GM18858 (cell line): ENCODE data around the gene ALG12.

Experiments used
- ATAC-seq: cut with Tn5 transposase; IDR thresholded peaks from one replicate; pipeline ENCODE4 v1.9.1; 2021; ENCODE audit not compliant: unreplicated experiment

The ALG12 gene

DNA sequence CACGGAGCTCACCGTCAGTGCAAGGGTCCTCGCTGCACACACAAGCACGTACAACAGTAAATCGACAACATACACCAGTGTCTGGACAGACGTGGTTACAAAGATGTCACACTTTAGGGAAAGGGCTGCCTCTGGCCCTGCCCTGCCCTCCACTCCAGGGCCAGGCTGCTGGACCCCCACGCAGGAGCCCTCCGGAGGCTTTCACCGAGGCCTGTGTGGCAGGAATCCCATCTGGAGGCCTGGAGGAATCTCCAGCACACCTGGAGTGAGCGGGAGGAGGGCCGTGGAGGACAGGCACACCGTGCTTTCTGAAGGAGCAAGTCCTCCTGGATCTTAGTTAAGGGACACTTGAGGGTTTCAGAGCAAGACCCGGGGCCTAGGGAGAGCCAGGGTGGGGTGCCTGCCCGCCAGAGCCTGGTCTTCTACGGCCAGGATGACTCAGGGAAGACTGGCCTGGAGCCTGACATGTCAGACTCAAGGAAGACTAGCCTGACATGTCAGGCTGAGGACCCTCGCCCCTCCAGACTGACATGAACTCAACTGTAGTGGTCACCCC is 40.2 kb upstream of the ALG12 start:
- ATAC-seq = no peak

DNA sequence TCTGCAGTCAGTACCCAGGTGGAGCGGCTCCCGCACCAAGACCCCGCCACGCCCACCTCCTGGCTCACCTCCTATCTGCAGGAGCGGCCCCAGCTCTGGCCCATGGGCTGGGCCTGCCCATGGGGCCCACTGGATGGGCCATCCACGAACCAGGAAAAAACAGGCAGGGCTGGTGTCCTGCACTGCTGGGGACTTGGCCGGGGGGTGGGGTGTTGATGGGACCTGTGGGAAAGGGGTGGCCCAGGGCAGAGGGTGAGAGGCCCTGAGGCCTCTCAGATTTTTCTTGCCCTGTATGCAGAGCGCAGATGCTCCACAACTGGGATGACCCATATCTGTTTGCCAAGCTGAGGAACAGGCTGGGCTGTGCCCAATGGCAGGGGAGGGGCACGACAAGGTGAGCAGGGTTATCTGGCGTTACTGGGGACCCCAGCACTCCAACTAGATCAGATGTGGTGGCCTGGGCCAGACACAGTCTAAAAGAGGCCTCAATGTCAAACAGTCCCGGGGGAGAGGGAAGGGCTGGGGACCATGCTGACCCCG is 39.7 kb upstream of the ALG12 start:
- no peak for ATAC-seq

DNA sequence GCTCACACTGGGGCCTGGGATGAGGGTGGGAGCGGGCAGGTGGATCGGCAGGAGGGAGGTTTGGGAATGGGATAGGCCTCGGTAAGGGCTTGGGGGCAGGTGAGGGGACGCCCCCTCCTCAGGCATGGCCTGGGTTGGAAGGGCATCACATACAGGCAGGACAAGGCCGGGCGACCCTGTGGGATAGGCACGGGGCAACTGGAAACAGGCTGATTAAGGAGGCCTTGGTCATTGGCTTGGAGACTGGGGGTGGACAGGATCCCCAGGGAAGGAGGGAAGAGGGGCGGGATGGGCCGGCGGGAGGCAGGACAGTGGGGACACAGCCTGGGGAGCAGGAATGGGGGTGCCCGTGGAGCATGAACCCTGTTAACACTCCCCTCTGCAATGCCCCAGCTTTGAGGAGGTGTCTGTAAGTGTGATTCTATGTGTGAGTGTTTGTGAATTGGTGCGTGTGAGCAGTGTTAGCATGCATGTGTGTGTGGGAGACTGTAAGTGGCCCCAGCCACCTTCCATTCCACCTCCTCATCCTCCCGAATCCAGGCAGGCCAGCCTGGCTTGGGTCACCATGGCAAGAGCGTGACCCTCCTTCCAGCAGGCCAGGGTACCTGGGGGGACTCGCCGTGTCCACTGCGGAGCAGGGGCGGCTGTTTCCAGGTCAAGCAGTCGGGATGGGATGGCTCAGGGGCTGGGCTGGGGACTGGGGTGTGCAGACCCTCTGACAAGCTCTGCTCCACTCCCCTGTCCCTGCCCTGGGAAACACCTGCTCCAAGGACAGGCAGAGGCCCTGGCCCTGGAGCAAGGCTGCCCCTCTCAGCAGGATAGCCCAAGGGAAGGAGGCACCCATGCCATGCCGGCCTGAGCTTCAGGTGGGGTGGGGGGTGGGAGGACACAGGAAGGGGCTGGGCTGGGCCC is 38.9 kb upstream of the ALG12 start:
- no peak for ATAC-seq

DNA sequence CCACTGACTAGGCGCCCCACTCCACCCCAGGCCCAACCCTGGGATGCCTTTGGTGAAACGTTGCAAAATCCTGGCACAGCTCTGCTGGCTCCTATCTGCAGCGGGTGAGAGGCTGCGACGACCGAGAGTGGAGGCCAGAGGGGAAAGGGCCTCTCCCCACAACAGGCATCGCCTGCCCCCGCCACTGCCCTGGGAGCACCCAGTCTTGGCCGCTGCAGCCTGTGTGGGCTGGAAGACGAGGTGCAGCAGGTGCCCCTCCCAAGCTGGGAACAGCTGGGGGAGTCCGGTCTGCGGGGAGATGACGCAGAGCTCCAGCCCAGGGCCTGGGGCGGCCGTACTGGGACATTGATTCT is 38.2 kb upstream of the ALG12 start:
- ATAC-seq = no peak

DNA sequence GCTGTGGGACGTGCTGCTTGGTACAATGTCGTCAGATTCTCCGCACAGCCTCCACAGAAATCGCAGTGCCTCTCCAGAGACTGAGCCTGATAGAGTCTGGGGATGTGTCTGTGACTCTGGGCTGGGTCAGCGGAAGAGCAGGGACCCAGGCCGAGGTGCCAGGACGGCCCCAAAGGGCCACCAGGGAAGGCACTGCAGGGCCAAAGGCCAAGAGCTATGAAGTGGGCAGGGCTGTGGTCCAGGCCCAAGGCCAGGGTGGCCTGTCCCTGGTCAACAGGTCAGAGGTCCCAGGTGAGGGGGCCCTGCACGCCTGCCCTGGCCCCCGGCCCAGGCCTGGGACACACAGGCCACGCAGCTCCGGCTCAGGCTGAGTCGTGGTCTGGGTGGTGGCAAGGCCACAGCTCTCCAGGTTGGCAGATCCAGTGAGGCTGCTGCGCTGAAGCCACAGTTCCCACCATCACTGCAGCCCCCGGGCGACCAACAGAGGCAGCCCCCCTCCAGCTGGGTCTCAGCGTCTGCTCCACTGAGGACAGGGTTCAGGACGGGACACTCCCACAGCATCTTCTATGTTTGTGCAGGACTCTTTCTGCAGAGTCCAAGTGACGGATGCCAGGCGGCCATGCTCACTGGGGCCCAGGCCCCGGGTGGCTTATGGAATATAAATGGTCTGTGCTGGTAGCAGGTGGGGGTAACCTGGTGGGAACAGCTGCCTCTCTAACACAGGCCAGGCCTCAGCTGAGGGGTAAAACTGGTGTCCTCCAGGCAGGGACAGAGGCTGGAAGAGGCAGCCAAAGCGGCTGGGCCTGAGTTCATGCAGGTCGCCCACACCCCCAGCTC is 37.6 kb upstream of the ALG12 start:
- ATAC-seq = no peak

DNA sequence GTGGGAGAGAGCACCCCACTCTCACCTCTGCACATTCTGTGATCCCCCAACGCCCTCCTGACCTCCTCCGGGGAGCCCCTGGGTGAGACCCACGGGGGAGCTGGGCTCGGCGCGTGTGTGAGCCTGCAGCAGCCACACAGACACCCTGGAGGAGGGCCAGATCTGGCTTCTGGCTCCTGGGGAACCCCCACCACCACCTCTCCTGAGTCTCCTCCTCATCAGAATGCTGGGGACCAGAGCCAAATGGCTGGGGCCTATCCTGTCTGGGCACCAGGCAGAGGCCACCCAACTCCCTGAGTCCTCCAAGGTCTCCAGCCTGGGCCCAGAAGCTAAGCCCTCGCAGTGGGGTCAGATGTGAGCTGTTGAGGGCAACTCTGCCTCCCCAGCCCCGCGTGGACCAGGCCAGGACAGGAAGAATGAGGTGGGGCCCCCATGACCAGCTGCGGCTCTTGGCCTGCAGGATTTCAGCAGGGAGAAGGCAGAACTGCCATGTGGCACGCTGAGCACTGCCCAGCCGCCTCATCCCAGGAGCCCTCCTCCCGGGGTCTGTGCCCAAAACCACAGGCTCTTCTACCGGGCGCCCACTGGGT is 36.8 kb upstream of the ALG12 start:
- ATAC-seq = no peak

DNA sequence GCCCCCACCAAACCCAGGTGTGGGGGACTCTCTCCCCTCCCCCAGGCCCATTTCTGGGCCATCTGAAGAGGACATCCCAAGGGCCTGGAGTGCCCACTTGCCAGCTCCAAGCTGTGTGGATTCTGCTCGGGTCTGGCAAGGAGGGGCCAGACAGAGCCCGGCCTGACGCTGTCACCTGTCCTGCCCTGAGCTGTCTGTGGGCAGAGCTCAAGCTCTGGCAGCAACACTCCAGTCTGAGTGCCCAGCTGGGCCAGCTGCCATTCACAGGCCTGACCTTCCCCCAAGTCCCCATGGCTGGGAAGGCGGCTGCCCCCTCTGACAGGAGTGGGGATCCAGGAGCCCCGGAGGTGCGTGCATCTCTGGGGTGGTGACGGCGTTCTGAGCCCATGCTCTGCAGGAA is 36.1 kb upstream of the ALG12 start:
- no peak for ATAC-seq

DNA sequence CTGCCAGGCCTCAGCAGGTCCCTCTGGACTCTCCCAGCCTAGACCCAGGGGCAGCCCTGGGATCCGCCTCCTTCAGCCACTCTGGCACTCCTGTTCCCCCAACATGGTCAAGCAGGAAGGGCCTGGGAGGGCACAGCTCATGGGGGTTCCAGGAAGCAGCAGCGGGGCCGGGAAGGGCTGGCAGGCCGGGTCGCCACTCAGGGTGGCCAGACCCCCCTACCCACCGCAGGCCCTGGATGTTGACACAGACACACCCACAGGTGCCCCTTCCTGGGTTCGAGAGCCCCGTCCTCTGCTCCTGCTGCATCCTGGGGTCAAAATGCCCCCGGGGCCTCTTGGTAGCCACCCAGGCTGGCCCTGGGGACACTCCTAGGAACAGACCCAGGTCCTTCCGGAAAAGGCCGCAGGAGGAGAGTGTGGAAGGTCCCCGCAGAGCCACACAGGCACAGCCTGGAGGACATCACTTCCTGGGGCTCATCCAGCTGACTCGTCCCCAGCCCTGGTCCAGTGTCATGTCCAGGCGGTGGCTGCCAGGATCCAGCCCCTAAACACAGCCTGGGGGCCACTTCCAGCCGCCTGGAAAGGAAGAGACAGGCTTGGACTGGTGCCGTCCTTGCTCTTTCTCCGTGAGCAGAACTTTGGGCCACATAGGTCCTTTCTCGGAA is 35.6 kb upstream of the ALG12 start:
- no peak for ATAC-seq

DNA sequence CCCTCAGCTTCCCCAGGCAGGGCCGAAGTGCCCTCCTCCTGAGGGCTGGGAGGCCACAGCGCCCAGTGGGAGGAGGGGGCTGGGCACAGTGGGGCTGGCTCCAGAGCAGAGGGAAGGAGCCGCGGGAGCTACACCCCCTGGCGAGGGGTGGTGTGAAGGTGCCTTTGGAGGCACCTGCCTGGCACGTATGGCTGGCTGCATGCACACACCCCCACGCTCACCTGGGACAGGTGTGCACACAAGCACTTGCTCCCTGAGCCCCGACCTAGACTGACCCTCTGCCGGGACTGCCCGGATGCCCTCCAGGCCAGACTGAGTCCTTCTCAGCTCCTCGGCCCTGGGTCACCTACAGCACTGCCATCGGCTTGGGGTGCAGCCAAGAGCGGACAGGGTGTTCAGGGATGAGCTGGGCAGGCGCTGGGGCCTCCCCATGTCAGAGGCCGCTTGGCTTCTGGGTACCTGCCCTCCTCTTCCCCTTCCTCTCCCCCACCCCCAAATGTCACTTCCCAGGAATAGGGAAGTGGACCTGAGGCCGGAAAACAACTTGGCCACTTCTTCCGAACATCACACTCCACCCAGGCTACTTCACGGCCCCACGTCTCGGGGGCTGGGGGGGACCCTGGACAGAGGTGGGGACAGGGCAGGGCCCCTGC is 34.9 kb upstream of the ALG12 start:
- ATAC-seq = no peak

DNA sequence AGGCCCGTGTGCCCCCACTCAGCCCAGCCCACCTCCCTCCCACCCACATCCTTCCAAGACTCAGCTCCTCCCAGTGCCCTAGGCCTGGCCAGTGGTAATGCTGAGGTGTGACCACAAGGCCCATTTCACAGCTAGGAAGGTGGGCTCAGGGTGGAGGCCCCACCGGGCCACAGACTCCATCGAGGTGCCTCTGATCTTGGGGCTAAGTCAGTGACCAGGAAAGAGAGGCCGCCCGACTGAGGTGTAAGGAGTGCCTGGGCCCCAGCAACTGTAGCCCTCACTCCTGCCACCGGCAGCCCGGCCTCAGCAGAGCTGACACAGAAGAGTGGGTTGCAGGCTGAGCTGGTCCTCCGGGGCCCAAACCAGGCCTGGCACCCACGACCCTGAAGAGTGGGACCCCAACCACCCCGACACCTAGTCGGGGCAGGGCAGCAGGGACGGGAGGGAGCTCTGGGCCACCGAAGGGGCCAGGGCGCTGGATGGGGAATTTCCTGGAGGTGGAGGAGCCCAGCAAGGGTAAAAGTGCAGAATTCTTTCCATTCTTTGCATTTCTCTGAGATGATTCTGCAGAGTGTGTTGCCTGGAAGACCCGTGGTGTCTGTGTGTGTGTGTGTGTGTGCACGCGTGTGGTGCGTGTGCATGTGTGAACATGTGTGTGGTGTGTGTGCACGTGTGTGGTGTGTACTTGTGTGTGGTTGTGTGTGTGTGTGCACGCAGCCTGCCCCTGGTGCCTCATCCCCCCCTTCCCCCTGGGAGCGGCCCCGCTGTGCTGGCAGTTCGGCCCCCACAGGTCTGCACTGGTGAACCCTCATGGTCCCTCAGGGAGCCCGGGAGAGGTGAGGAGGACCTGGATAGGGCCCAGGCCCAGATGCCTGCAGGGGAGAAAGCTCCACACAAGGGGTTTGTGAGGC is 34.0 kb upstream of the ALG12 start:
- no peak for ATAC-seq

DNA sequence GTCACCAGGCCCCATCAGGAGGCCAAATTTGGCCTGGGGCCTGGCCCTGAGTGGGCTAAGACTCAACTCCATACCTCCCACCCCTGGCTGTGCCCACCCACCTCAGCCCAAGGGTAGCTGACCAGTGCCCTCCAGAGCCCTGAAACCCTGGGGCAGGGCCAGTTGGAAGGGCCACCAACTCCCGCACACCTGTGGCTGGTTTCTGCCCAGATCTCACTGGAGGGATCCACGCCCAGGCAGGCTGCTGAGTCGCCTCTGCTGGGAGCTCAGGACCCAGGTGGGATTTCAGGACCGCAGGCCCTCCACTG is 33.4 kb upstream of the ALG12 start:
- no peak for ATAC-seq

DNA sequence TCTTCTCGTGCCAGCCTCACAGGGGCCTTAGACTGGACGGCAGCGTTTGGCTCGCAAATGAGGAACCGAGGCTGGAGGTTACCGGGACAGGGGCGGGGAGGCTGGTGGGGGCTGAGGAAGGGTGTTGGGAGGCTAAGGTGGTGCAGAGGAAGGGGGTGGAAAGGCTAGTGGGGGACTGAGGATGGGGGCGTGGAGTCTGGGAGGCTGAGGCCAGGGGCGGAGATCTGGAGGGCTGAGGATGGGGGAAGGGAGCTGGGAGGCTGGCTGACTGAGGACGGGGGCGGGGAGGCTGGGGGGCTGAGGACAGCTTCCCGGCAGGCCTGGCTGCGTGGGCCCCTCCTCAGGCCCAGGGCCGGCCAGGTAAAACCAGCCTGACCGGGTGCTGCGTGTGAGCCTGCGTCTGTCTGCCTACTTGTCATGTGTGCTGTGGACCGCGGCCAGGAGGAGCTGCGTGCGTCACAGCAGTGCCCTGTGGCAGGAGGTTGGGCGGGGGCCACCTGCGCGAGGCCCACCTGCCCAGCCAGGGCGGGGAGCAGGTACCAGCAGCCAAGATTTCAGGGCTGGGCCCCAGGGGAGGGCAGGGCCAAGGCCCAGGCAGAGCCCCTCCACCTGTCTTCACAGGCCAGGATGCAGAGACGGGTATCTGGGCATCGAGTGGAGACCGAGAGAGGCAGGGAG is 32.9 kb upstream of the ALG12 start:
- no peak for ATAC-seq

DNA sequence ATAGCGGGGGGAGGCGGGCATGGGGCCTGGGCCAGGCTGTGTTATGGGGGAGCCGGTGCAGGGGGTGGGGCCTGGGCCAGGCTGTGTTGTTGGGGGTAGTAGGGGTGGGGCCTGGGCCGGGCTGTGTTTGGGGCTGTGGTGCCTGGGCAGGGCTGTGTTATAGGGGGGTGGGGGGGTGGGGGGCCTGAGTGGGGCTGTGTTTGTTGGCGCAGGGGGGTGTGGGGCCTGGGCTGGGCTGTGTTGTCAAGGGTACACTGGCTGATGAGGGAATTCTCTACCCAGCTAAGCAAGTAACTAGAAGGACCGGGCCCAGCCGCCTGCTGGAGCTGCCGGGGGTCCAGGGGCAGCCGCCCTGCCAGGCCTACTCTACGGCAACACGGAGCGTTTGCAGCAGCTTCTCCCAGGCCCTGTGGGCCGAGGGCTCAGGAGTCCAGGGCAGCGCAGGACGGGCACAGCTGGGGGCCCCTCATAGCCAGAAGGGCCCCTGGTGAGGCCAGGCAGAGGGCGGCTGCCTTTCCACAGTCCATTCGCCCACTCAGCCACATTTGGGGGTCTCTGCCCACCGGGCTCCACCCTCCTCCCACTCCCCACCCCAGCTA is 32.3 kb upstream of the ALG12 start:
- no peak for ATAC-seq

DNA sequence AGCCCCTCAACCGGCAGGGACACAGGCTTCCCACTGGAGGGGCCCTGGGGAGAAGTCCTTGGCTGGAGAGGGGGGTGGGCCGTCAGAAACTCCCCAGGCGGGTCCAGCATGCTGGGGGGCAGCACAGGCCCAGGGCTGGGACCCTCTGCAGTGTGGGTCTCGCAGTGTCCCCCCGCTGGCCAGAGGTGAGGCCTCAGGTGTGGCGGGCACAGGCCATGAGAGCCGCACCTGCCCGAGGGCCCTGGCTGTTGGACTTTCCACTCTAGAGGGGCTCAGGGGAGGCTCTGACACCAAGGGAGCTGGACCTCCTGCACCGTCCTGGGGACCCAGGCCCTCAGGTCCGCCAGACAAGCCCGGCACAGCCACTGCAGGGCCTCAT is 31.7 kb upstream of the ALG12 start:
- ATAC-seq = no peak

DNA sequence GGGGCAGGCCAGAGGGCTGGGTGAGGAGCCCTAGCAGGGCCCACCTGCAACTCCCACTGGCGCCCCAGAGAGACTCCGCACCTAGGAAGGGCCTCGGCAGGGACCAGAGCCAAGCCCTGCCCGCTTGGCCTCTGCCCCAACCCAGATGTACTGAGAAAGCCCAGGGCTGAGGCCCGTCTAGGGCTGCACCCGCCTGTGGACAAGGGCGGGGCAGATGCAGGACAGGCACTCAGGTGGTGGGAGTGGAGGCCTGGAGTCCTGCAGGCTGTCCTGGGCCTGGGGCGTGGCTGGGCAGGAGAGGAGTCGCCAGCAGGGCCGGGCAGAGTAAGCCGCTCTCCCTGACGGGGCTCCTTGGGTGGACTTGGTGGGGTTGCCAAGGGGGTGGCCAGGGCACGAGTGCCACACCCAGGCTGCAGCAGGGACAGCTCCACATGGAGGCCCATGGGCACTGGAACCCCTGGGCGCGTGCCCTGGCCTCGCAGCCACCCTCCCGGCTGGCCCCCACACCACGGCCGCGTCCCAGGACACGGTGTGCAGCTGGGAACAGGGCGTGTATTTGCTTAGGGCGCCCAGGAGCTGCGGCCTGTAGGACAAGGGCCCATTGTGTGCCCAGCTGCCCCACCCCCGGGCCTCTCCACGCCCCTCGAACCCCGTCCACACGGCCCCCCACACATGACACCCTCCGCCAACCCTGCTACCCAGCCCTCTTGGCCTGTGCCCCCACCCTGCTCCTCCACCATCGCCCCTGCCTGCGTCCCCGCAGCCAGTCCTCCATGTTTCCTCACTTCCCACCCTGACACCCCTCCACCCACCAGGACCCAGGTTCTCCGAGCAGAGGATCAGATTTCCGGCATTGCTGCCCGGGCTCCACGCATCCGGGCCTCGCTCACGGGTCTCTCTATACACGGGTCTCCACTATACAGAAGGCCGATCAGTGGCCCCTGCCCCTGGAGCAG is 31.0 kb upstream of the ALG12 start:
- no peak for ATAC-seq

DNA sequence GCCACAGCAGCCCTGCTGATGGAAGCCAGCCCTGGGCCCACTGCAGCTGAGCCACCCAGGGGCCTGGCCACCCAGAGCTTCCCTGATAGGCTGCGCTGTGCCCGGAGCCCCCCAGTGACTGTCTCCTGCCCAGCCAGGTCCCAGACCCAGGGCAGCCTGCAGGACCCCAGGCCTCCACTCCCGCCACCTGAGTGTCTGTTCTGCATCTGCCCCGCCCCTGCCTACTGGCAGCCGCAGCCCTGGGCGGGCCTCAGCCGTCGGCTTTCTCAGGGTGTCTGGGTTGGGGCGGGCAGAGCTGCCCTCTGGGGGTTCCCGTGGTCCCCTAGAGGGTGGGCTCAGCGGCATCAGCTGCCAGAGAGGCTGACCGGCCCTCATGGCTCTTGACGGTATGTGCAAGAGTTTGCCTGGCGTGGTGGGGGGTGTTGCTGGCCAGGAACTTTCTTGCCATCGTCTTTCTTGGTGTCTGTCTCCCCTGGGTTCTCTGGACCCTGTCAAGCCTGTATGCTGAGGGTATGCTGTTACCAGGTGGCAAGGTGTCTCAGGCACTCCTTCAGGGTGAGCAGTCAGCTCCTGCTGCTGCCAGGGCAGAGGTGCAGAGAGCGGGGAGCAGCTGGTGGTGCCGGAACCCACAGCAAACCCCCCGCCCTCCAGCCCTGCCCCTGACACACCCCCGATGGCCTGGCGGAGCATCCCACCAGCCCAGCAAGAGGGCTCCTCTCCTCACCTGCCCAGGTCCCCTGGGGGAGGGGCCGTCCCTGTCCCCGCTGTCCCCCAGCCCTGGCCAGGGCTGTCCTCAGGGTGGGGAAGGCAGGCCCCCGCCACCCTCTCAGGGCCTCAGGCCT is 30.1 kb upstream of the ALG12 start:
- no peak for ATAC-seq

DNA sequence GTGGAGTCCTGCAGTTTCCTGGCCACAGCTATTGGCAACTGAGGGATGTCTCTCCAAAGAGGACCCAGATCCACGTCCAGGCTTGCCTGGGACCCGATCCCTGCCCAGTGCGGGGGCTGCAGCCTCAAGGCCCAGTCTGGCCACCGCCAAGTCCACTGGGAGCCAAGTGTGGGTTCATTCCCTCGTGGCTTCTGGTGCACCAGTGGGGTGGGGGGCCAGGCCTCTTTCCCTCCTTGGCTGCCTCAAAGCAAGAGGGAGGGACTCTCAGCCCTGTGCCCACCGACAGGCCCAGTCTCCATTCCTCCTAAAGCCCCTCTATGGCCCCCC is 29.0 kb upstream of the ALG12 start:
- no peak for ATAC-seq
